IMR-90 (cell line): ENCODE data around the gene PRR36. TPM values are rescaled to one million over a fixed set of nuclear protein-coding genes. Genes with fewer than 3 reads are reported as not detected.

Experiments
- CEBPB ChIP-seq: IDR thresholded peaks from 2 replicates; pipeline ENCODE4 v1.6.1; 2012; ENCODE audit warnings: low read depth, low read length, improper control_type of control experiment
- FOS ChIP-seq: fragments of 150-350 bp; IDR thresholded peaks from 2 replicates; pipeline ENCODE4 v1.6.1; 2016; ENCODE audit warnings: low read depth, low read length
- MAFK ChIP-seq: IDR thresholded peaks from 2 replicates; pipeline ENCODE4 v1.6.1; 2012; ENCODE audit warnings: low read depth, low read length, improper control_type of control experiment
- MAZ ChIP-seq: IDR thresholded peaks from 2 replicates; pipeline ENCODE4 v1.6.1; 2012; ENCODE audit warnings: low read depth, mild to moderate bottlenecking, low read length, improper control_type of control experiment, moderate library complexity, borderline replicate concordance
- MXI1 ChIP-seq: IDR thresholded peaks from 2 replicates; pipeline ENCODE4 v1.6.1; 2012; ENCODE audit warnings: low read depth, mild to moderate bottlenecking, low read length, moderate library complexity, borderline replicate concordance
- NFE2L2 ChIP-seq: fragments of 150-350 bp; IDR thresholded peaks from 2 replicates; pipeline ENCODE4 v1.6.1; 2016; ENCODE audit warnings: low read depth, mild to moderate bottlenecking, low read length
- RCOR1 ChIP-seq: IDR thresholded peaks from 2 replicates; pipeline ENCODE4 v1.6.1; 2012; ENCODE audit warnings: mild to moderate bottlenecking, low read length, improper control_type of control experiment; ENCODE audit not compliant: insufficient replicate concordance
- RFX5 ChIP-seq: IDR thresholded peaks from 2 replicates; pipeline ENCODE4 v1.8.0; 2012; ENCODE audit warnings: low read depth, mild to moderate bottlenecking, low read length, moderate library complexity
- SMC3 ChIP-seq: fragments of 150-350 bp; IDR thresholded peaks from 2 replicates; pipeline ENCODE4 v1.6.1; 2016; ENCODE audit warnings: low read depth, mild to moderate bottlenecking, antibody characterized with exemption, low read length, moderate library complexity
- polyA plus RNA-seq, 3 experiments: library from polyadenylated mRNA; depleted of rRNA; stranded (reverse); fragments of >200 nt; gene quantifications; 2 replicates each; pipeline ENCODE4 v1.2.3, GENCODE V29; 2012; ENCODE audit warnings: low replicate concordance in 1 of 3
- total RNA-seq: library from RNA; depleted of rRNA; stranded (reverse); fragments of >200 nt; gene quantifications from 2 replicates; pipeline ENCODE4 v1.2.3, GENCODE V29; 2012

The PRR36 gene
- total and polyA plus RNA-seq, 2 of the 4 experiments (the other 2 are of a cell fraction), result 0.02 TPM; not detected in 1

GRCh38 chr19:7903244-7904073 lies 29.3 kb upstream of the PRR36 start, which contains the start of gene MAP2K7 (continued):
- TF ChIP-seq MAFK (no peak), NFE2L2 (peak; percentile 20; the same call in 1 of the 2 replicates), RFX5 (no peak), SMC3 (no peak; the same call in 1 of the 2 replicates), MXI1 (peak; percentile 34; the same call in 1 of the 2 replicates), FOS (peak; percentile 31; the same call in 1 of the 2 replicates), RCOR1 (no peak), MAZ (peak; percentile 69; the same call in 1 of the 2 replicates), CEBPB (peak; percentile 76)
